Adrenal gland (tissue), 12 donors: ENCODE results near the gene RAC3. TPM values are rescaled to one million over a fixed set of nuclear protein-coding genes. Genes with fewer than 3 reads are reported as not detected.

Source experiments
- DNase-seq, 7 donors: peaks; one replicate each; pipeline ENCODE4 v3.0.0-alpha.2; 2019 to 2020
- H3K27ac ChIP-seq, 5 donors: fragments of 200-600 bp; sonication (generic) in 4 of 5; 1 replicate in 3 of 5; 2 replicates in 2 of 5; pipeline versions ENCODE4 v1.5.1 to v1.8.0; 2016 to 2020; ENCODE audit warnings: mild to moderate bottlenecking in 1 of 5
- H3K27me3 ChIP-seq: fragments of 200-600 bp; 2 replicates; pipeline ENCODE4 v1.8.0; 2021
- H3K36me3 ChIP-seq, 2 donors: fragments of 200-600 bp; replicated peaks in 1 of 2; 1 replicate in 1 of 2; 2 replicates in 1 of 2; pipeline versions ENCODE4 v1.5.1 to v1.8.0; 2018 to 2022
- H3K4me1 ChIP-seq, 2 donors: fragments of 200-600 bp; replicated peaks in 1 of 2; 1 replicate in 1 of 2; 2 replicates in 1 of 2; pipeline versions ENCODE4 v1.5.1 to v1.8.0; 2018 to 2021
- H3K4me3 ChIP-seq, 4 donors: fragments of 200-600 bp; sonication (generic) in 3 of 4; one replicate each; pipeline ENCODE4 v1.5.1; 2016 to 2018
- H3K9me3 ChIP-seq, 3 donors: fragments of 200-600 bp; sonication (generic) in 1 of 3; replicated peaks in 1 of 3; 1 replicate in 2 of 3; 2 replicates in 1 of 3; pipeline versions ENCODE4 v1.5.1 to v1.8.0; 2016 to 2021
- POLR2A ChIP-seq, 2 donors: fragments of 450-650 bp; IDR thresholded peaks; one replicate each; pipeline ENCODE4 v1.6.1; 2017; ENCODE audit warnings: antibody characterized with exemption in 2 of 2, mild to moderate bottlenecking in 2 of 2, moderate library complexity in 1 of 2
- WGBS, 4 donors: extraction: QIAGEN DNeasy Blood & Tissue Kit in 2 of 4; methylation state at CpG; one replicate each; pipeline versions ENCODE4 v1.1.5 to v1.1.7; 2013 to 2017; 5-methylcytosine and 5-hydroxymethylcytosine counted together
- intact Hi-C, 2 donors: fragments of 100-400 bp; cut with DNase I; formaldehyde crosslinking; loops; one replicate each; pipeline versions ENCODE4 v1.14.1 to v1.15.0; 2022 to 2023
- polyA plus RNA-seq, 3 donors: library from polyadenylated mRNA; stranded (reverse); fragments of 200-250 nt in 2 of 3; fragments of 350-450 nt in 1 of 3; fragmentation: Illumina TruSeq in 1 of 3; extraction: RNeasy Lipid Tissue Mini Kit (QIAGEN cat#74804) in 1 of 3; gene quantifications; one replicate each; pipeline ENCODE4 v1.2.3, GENCODE V29; 2013 to 2014
- total RNA-seq, 9 donors: library from RNA; depleted of rRNA in 4 of 9; stranded (reverse); fragments of >200 nt in 4 of 9; fragments of 120-200 nt in 1 of 9; fragmentation: NEBNext Ultra II Directional in 1 of 9; extraction: Animal tissue kit (Norgen Biotek cat#: 25700) in 1 of 9; gene quantifications; one replicate each; pipeline versions ENCODE4 v1.1.0 to v1.2.4, GENCODE V29; 2013 to 2023
- TF ChIP-seq, protein P1 (sequence below), 6 experiments: fragments of 450-650 bp in 4 of 6; fragments of 200-600 bp in 2 of 6; sonication (generic) in 1 of 6; IDR thresholded peaks; 1 replicate in 5 of 6; 2 replicates in 1 of 6; pipeline versions ENCODE4 v1.5.1 to v1.8.0; 2016 to 2021; ENCODE audit warnings: antibody characterized with exemption in 6 of 6, mild to moderate bottlenecking in 2 of 6, moderate library complexity in 1 of 6
- donor health status: healthy with polysubstance abuse.
- donor health status: Bipolar disorder and iron deficiency.
- donor health status: DM: yes; HTN: yes; CAD: no.
- donor health status: DM: no; HTN: no; CAD: no.
- donor health status: DM: no; HTN: no; CAD: no.
- donor health status: DM: yes; HTN: yes; CAD: no.

RAC3 gene
- total and polyA plus RNA-seq, 12 donors = 1.6 to 13.5 (median 5.1) TPM

GRCh38 chr17:82013341-82013740 lies 18.1 kb upstream of the RAC3 start:
- TF ChIP-seq, protein P1, sequence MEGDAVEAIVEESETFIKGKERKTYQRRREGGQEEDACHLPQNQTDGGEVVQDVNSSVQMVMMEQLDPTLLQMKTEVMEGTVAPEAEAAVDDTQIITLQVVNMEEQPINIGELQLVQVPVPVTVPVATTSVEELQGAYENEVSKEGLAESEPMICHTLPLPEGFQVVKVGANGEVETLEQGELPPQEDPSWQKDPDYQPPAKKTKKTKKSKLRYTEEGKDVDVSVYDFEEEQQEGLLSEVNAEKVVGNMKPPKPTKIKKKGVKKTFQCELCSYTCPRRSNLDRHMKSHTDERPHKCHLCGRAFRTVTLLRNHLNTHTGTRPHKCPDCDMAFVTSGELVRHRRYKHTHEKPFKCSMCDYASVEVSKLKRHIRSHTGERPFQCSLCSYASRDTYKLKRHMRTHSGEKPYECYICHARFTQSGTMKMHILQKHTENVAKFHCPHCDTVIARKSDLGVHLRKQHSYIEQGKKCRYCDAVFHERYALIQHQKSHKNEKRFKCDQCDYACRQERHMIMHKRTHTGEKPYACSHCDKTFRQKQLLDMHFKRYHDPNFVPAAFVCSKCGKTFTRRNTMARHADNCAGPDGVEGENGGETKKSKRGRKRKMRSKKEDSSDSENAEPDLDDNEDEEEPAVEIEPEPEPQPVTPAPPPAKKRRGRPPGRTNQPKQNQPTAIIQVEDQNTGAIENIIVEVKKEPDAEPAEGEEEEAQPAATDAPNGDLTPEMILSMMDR (IDR thresholded peaks at IDR 0.05) = no peak
- no peak for TF ChIP-seq POLR2A (IDR thresholded peaks at IDR 0.05)
- Histone ChIP-seq H3K4me3 (no peak overlapping the region), H3K9me3 (no peaks in the 10 kb centered on the region), H3K4me1 (no peaks in the 10 kb centered on the region), H3K36me3 (no peaks in the 10 kb centered on the region), H3K27ac (peak overlapping the region in 1 of 5 donors; percentile 59), H3K27me3 (no peaks in the 10 kb centered on the region)
- WGBS, 4 donors = 60 to 72% (median 68%) methylated on average over 1 to 22 of the region's 22 CpGs; no CpG with 5 or more reads in 1 of the 4 donors
- intact Hi-C loops = no loop called here
- DNase-seq = peak in 3 of 7 donors; percentile 54 to 85 (median 56)

- Histone ChIP-seq H3K36me3 (no peaks in the 10 kb centered on the region), H3K4me3 (no peak overlapping the region), H3K27me3 (no peaks in the 10 kb centered on the region), H3K4me1 (no peaks in the 10 kb centered on the region), H3K27ac (peak overlapping the region in 1 of 5 donors; percentile 59), H3K9me3 (no peaks in the 10 kb centered on the region)
- TF ChIP-seq POLR2A (IDR thresholded peaks at IDR 0.05) = no peak
- intact Hi-C loops = no loop called here
- WGBS, 4 donors = 76 to 100% (median 90%) methylated on average over 2 to 16 of the region's 16 CpGs
- DNase-seq = peak in 1 of 7 donors; percentile 36
Observed at GRCh38 chr17:82013772-82014321, 17.6 kb upstream of the RAC3 start.

DNA sequence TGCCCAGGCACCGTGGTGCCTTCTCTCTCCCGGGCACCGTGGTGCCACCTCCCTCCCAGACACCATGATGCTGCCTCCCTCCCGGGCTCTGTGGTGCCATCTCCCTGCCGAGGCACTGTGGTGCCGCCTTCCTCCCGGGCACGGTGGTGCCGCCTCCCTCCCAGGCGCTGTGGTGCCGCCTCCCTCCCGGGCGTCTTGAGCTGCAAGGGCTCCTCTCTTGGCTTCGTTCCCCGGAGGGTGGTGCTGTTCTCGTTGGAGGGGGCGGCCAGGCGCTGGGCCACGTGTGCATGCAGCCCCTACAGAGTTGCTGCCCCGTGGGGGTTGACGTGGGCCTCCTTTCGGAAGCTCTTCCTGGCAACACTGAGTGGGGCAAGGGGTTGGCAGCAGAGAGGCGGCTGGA lies 17.0 kb upstream of the RAC3 start:
- intact Hi-C loops = no loop called here
- 72 to 83% (median 77%) methylated on average over 14 to 23 of the region's 23 CpGs for WGBS, 4 donors
- no peaks in the 10 kb centered on the region for H3K9me3 ChIP-seq
- no peaks in the 10 kb centered on the region for H3K27me3 ChIP-seq
- no peak overlapping the region for H3K27ac ChIP-seq
- H3K4me1 ChIP-seq = no peaks in the 10 kb centered on the region
- no peak overlapping the region for H3K4me3 ChIP-seq
- TF ChIP-seq POLR2A (IDR thresholded peaks at IDR 0.05) = no peak
- TF ChIP-seq, protein P1 (IDR thresholded peaks at IDR 0.05) = no peak
- no peaks in the 10 kb centered on the region for H3K36me3 ChIP-seq
- no peak for DNase-seq

- Histone ChIP-seq H3K4me3 (no peak overlapping the region), H3K27me3 (no peaks in the 10 kb centered on the region), H3K36me3 (no peaks in the 10 kb centered on the region), H3K4me1 (no peaks in the 10 kb centered on the region), H3K9me3 (no peaks in the 10 kb centered on the region), H3K27ac (no peak overlapping the region)
- WGBS, 4 donors = 85 to 94% (median 90%) methylated on average over 9 to 13 of the region's 13 CpGs
- intact Hi-C loops = no loop called here
- TF ChIP-seq, protein P1 (IDR thresholded peaks at IDR 0.05) = no peak
- TF ChIP-seq POLR2A (IDR thresholded peaks at IDR 0.05) = no peak
- no peak for DNase-seq
Observed at GRCh38 chr17:82014971-82015310, 16.5 kb upstream of the RAC3 start.

- H3K27me3 ChIP-seq = no peaks in the 10 kb centered on the region
- H3K4me3 ChIP-seq = no peak overlapping the region
- TF ChIP-seq POLR2A (IDR thresholded peaks at IDR 0.05) = no peak
- TF ChIP-seq, protein P1 (IDR thresholded peaks at IDR 0.05) = no peak
- no peak for DNase-seq
- intact Hi-C loops = no loop called here
- no peaks in the 10 kb centered on the region for H3K4me1 ChIP-seq
- 80 to 82% (median 81%) methylated on average over 13 to 24 of the region's 24 CpGs for WGBS, 4 donors
- no peaks in the 10 kb centered on the region for H3K9me3 ChIP-seq
- no peaks in the 10 kb centered on the region for H3K36me3 ChIP-seq
- H3K27ac ChIP-seq = no peak overlapping the region
Observed at GRCh38 chr17:82015311-82015971, 16.0 kb upstream of the RAC3 start.
